ENCODE results near the gene ARL14.

The ARL14 gene

GRCh38 chr3:160675566-160676124, 1.3 kb upstream of the ARL14 start:
- no peak overlapping the region for H2AFZ ChIP-seq (ENCODE audit: low read length)
- H3F3A ChIP-seq (ENCODE audit: insufficient read depth, low read length), result peaks cover 6% of the 10 kb centered on the region; the same call in 1 of the 2 replicates
- H3K4me2 ChIP-seq (ENCODE audit: low read depth, low read length), result no peak overlapping the region
- peaks cover 8% of the 10 kb centered on the region for H3K4me1 ChIP-seq (ENCODE audit: low read length)
- no peaks in the 10 kb centered on the region for H3K27me3 ChIP-seq (replicated peaks; ENCODE audit: insufficient read depth, low read length)
- no peaks in the 10 kb centered on the region for H3K36me3 ChIP-seq (replicated peaks; ENCODE audit: insufficient read depth, low read length)
- H3K79me2 ChIP-seq (ENCODE audit: low read length), result no peaks in the 10 kb centered on the region
- H3K27ac ChIP-seq (ENCODE audit: low read length), result no peak overlapping the region
- no peaks in the 10 kb centered on the region for H4K20me1 ChIP-seq (ENCODE audit: insufficient read depth, low read length)
- no peaks in the 10 kb centered on the region for H3K9me2 ChIP-seq (replicated peaks; ENCODE audit: insufficient read depth, low read length)
- H3K9me3 ChIP-seq (replicated peaks; ENCODE audit: insufficient read depth, low read length), result no peaks in the 10 kb centered on the region
- H3K4me3 ChIP-seq (ENCODE audit: low read length), result no peak overlapping the region
- H3K9ac ChIP-seq (ENCODE audit: low read length), result no peak overlapping the region
- DNase-seq, result no peak
- TF ChIP-seq EZH2phosphoT487 (IDR thresholded peaks at IDR 0.05; ENCODE audit: low read length), result no peak

GRCh38 chr3:160677459-160677881, 510 bp downstream of the ARL14 start:
- H3K4me3 ChIP-seq (ENCODE audit: low read length), result no peak overlapping the region
- H3K27ac ChIP-seq (ENCODE audit: low read length), result no peak overlapping the region
- no peak for TF ChIP-seq EZH2phosphoT487 (IDR thresholded peaks at IDR 0.05; ENCODE audit: low read length)
- no peak for TF ChIP-seq CTCF (IDR thresholded peaks at IDR 0.05; ENCODE audit: low read length)
- no peak for TF ChIP-seq EZH2 (optimal IDR thresholded peaks at IDR 0.05; ENCODE audit: low read depth, low read length)
- H2AFZ ChIP-seq (ENCODE audit: low read length), result no peak overlapping the region
- no peaks in the 10 kb centered on the region for H4K20me1 ChIP-seq (ENCODE audit: insufficient read depth, low read length)
- no peaks in the 10 kb centered on the region for H3K36me3 ChIP-seq (replicated peaks; ENCODE audit: insufficient read depth, low read length)
- no peaks in the 10 kb centered on the region for H3K79me2 ChIP-seq (ENCODE audit: low read length)
- no peaks in the 10 kb centered on the region for H3F3A ChIP-seq (ENCODE audit: insufficient read depth, low read length)
- H3K27me3 ChIP-seq (replicated peaks; ENCODE audit: insufficient read depth, low read length), result no peaks in the 10 kb centered on the region
- no peaks in the 10 kb centered on the region for H3K9me2 ChIP-seq (replicated peaks; ENCODE audit: insufficient read depth, low read length)
- H3K4me1 ChIP-seq (ENCODE audit: low read length), result no peaks in the 10 kb centered on the region
- no peak overlapping the region for H3K9ac ChIP-seq (ENCODE audit: low read length)
- no peaks in the 10 kb centered on the region for H3K9me3 ChIP-seq (replicated peaks; ENCODE audit: insufficient read depth, low read length)
- DNase-seq, result no peak
- H3K4me2 ChIP-seq (ENCODE audit: low read depth, low read length), result no peak overlapping the region

- Histone ChIP-seq H3K79me2 (ENCODE audit: low read length) (no peaks in the 10 kb centered on the region), H3K27ac (ENCODE audit: low read length) (no peak overlapping the region), H2AFZ (ENCODE audit: low read length) (no peak overlapping the region), H3K4me1 (ENCODE audit: low read length) (no peaks in the 10 kb centered on the region), H3K4me3 (ENCODE audit: low read length) (no peak overlapping the region), H3K9ac (ENCODE audit: low read length) (no peak overlapping the region), H3F3A (ENCODE audit: insufficient read depth, low read length) (no peaks in the 10 kb centered on the region), H3K27me3 (replicated peaks; ENCODE audit: insufficient read depth, low read length) (no peaks in the 10 kb centered on the region), H4K20me1 (ENCODE audit: insufficient read depth, low read length) (no peaks in the 10 kb centered on the region), H3K9me2 (replicated peaks; ENCODE audit: insufficient read depth, low read length) (no peaks in the 10 kb centered on the region), H3K36me3 (replicated peaks; ENCODE audit: insufficient read depth, low read length) (no peaks in the 10 kb centered on the region), H3K9me3 (replicated peaks; ENCODE audit: insufficient read depth, low read length) (no peaks in the 10 kb centered on the region), H3K4me2 (ENCODE audit: low read depth, low read length) (no peak overlapping the region)
- TF ChIP-seq CTCF (IDR thresholded peaks at IDR 0.05; ENCODE audit: low read length), result no peak
- no peak for DNase-seq
Measured at GRCh38 chr3:160678292-160678842, 1.4 kb downstream of the ARL14 start.

GRCh38 chr3:160684368-160684740, 7.4 kb downstream of the ARL14 start:
- H3F3A ChIP-seq (ENCODE audit: insufficient read depth, low read length), result no peaks in the 10 kb centered on the region
- TF ChIP-seq CTCF (IDR thresholded peaks at IDR 0.05; ENCODE audit: low read length) (no peak), EZH2phosphoT487 (IDR thresholded peaks at IDR 0.05; ENCODE audit: low read length) (no peak), EZH2 (optimal IDR thresholded peaks at IDR 0.05; ENCODE audit: low read depth, low read length) (no peak)
- no peak overlapping the region for H3K4me2 ChIP-seq (ENCODE audit: low read depth, low read length)
- no peak overlapping the region for H2AFZ ChIP-seq (ENCODE audit: low read length)
- H3K9ac ChIP-seq (ENCODE audit: low read length), result no peak overlapping the region
- H3K9me2 ChIP-seq (replicated peaks; ENCODE audit: insufficient read depth, low read length), result no peaks in the 10 kb centered on the region
- no peaks in the 10 kb centered on the region for H3K27me3 ChIP-seq (replicated peaks; ENCODE audit: insufficient read depth, low read length)
- H3K27ac ChIP-seq (ENCODE audit: low read length), result no peak overlapping the region
- no peaks in the 10 kb centered on the region for H3K79me2 ChIP-seq (ENCODE audit: low read length)
- H4K20me1 ChIP-seq (ENCODE audit: insufficient read depth, low read length), result no peaks in the 10 kb centered on the region
- H3K9me3 ChIP-seq (replicated peaks; ENCODE audit: insufficient read depth, low read length), result no peaks in the 10 kb centered on the region
- no peak overlapping the region for H3K4me3 ChIP-seq (ENCODE audit: low read length)
- H3K36me3 ChIP-seq (replicated peaks; ENCODE audit: insufficient read depth, low read length), result no peaks in the 10 kb centered on the region
- DNase-seq, result no peak
- no peaks in the 10 kb centered on the region for H3K4me1 ChIP-seq (ENCODE audit: low read length)
